Measurements from ENCODE around the gene PSKH1. TPM values are rescaled to one million over a fixed set of nuclear protein-coding genes. Genes with fewer than 3 reads are reported as not detected.
"Not testable (repeated sequence)": the region's sequence is repeated elsewhere in the genome, so short reads cannot be mapped to it uniquely, and the experiment has no call there.

The PSKH1 gene
- polyA plus RNA-seq, 1 donor, result 23.0 TPM

- DNase-seq, result no peak
Observed at GRCh38 chr16:67926181-67926750, 33.2 kb downstream of the PSKH1 start.

GRCh38 chr16:67927131-67927941 lies 34.3 kb downstream of the PSKH1 start:
- DNase-seq, result no peak

- DNase-seq, result no peak
Observed at GRCh38 chr16:67928147-67928546, 35.1 kb downstream of the PSKH1 start.

GRCh38 chr16:67928561-67929364 lies 35.7 kb downstream of the PSKH1 start:
- peak; percentile 70 for DNase-seq

- no peak for DNase-seq
Observed at GRCh38 chr16:67930191-67930590, 37.1 kb downstream of the PSKH1 start.

GRCh38 chr16:67930678-67931211 lies 37.7 kb downstream of the PSKH1 start:
- DNase-seq, result no peak

- DNase-seq, result no peak
Observed at GRCh38 chr16:67931712-67932461, 38.8 kb downstream of the PSKH1 start, which contains the start of gene CTRL. Gene CTRL (minus strand): TSS chr16:67931862. CDS start chr16:67931852, 10 bp downstream.

- DNase-seq, result no peak
Observed at GRCh38 chr16:67932462-67932840, 39.4 kb downstream of the PSKH1 start.

- no peak for DNase-seq
Observed at GRCh38 chr16:67933805-67934204, 40.8 kb downstream of the PSKH1 start.

GRCh38 chr16:67934306-67935100 lies 41.4 kb downstream of the PSKH1 start:
- DNase-seq, result no peak

GRCh38 chr16:67935101-67935401 lies 42.0 kb downstream of the PSKH1 start:
- no peak for DNase-seq

GRCh38 chr16:67935402-67936123 lies 42.5 kb downstream of the PSKH1 start:
- DNase-seq, result peak; percentile 94

GRCh38 chr16:67936124-67936879 lies 43.2 kb downstream of the PSKH1 start, which contains the start of gene PSMB10:
Gene PSMB10 (minus strand): TSS chr16:67936850. CDS start chr16:67936749, 101 bp downstream.
- no peak for DNase-seq

- peak; percentile 59 for DNase-seq
Observed at GRCh38 chr16:67936880-67937605, 44.0 kb downstream of the PSKH1 start.

GRCh38 chr16:67937713-67938112 lies 44.7 kb downstream of the PSKH1 start:
- not testable (repeated sequence) for DNase-seq

- DNase-seq, result no peak
Observed at GRCh38 chr16:67939507-67940445, 46.7 kb downstream of the PSKH1 start.

- DNase-seq, result no peak
Observed at GRCh38 chr16:67940446-67941089, 47.5 kb downstream of the PSKH1 start.

Measured in hindlimb muscle (tissue), 1 donor.